B cell (primary cell): Measurements from ENCODE around the gene ARHGEF26. TPM values are rescaled to one million over a fixed set of nuclear protein-coding genes. Genes with fewer than 3 reads are reported as not detected.

Experiments
- ATAC-seq: fragments of 200-7000 bp; cut with Tn5 transposase; one replicate; pipeline ENCODE4 v1.10.0; 2021; ENCODE audit warnings: low read depth, mild to moderate bottlenecking, moderate number of reproducible peaks, moderate library complexity
- CTCF ChIA-PET: fragments of 350-600 bp; sonication (Branson Sonifier 250); formaldehyde crosslinking; loops from one replicate; lab custom pipeline; 2021; ENCODE audit warnings: antibody characterized with exemption, inconsistent platforms; lab: Charles Lee
- POLR2A ChIA-PET: fragments of 350-600 bp; sonication (Branson Sonifier 250); formaldehyde crosslinking; loops from one replicate; lab custom pipeline; 2021; ENCODE audit warnings: antibody characterized with exemption; lab: Charles Lee
- DNase-seq: peaks from one replicate; pipeline ENCODE4 v3.0.0; 2013
- H2AFZ ChIP-seq: 2 replicates; pipeline ENCODE4 v1.6.1; 2012; ENCODE audit warnings: mild to moderate bottlenecking, low read depth, low read length; ENCODE audit not compliant: insufficient read depth, poor library complexity, severe bottlenecking
- H3K27ac ChIP-seq, 2 donors: 1 replicate in 1 of 2; 2 replicates in 1 of 2; pipeline ENCODE4 v1.5.1; 2012 to 2013; ENCODE audit warnings: low read length in 2 of 2, mild to moderate bottlenecking in 2 of 2, moderate library complexity in 1 of 2
- H3K27me3 ChIP-seq, 4 experiments: fragments of 200-600 bp in 1 of 4; sonication (generic) in 1 of 4; replicated peaks in 1 of 4; 1 replicate in 2 of 4; 2 replicates in 2 of 4; pipeline versions ENCODE4 v1.6.1 to v1.7.0; 2013 to 2016; ENCODE audit warnings: low read length in 3 of 4, mild to moderate bottlenecking in 2 of 4, mixed read lengths in 1 of 4, moderate library complexity in 1 of 4; ENCODE audit not compliant: insufficient read depth in 4 of 4, control insufficient read depth in 3 of 4; ENCODE audit errors: control extremely low read depth in 1 of 4
- H3K36me3 ChIP-seq, 2 experiments: replicated peaks in 1 of 2; 1 replicate in 1 of 2; 2 replicates in 1 of 2; pipeline versions ENCODE4 v1.6.1 to v1.7.1; 2013; ENCODE audit warnings: low read length in 1 of 2; ENCODE audit not compliant: insufficient read depth in 2 of 2, control insufficient read depth in 1 of 2; ENCODE audit errors: control extremely low read depth in 1 of 2, extremely low read depth in 1 of 2
- H3K4me1 ChIP-seq, 2 donors: fragments of 200-600 bp in 1 of 2; sonication (generic) in 1 of 2; 1 replicate in 1 of 2; 2 replicates in 1 of 2; pipeline versions ENCODE4 v1.5.1 to v1.6.1; 2013 to 2017; ENCODE audit warnings: low read length in 2 of 2; ENCODE audit not compliant: control insufficient read depth in 2 of 2, insufficient read depth in 2 of 2
- H3K4me2 ChIP-seq: replicated peaks from 2 replicates; pipeline ENCODE3; 2012; ENCODE audit warnings: mild to moderate bottlenecking, low read depth, low read length; ENCODE audit not compliant: poor library complexity, severe bottlenecking
- H3K4me3 ChIP-seq, 5 experiments: fragments of 200-600 bp in 1 of 5; sonication (generic) in 1 of 5; 1 replicate in 3 of 5; 2 replicates in 2 of 5; pipeline versions ENCODE4 v1.5.1 to v1.7.0; 2011 to 2016; ENCODE audit warnings: low read length in 4 of 5, mild to moderate bottlenecking in 4 of 5, low read depth in 2 of 5, control low read depth in 1 of 5, moderate library complexity in 1 of 5; ENCODE audit not compliant: insufficient read depth in 1 of 5; ENCODE audit errors: control extremely low read depth in 1 of 5, extremely low read depth in 1 of 5
- H3K79me2 ChIP-seq: fragments of 200-600 bp; sonication (generic); one replicate; pipeline ENCODE4 v1.6.0; 2016; ENCODE audit warnings: low read length; ENCODE audit not compliant: control insufficient read depth, insufficient read depth
- H3K9ac ChIP-seq: fragments of 200-600 bp; sonication (generic); 2 replicates; pipeline ENCODE4 v1.6.1; 2017; ENCODE audit warnings: mild to moderate bottlenecking, low read length, moderate library complexity
- H3K9me3 ChIP-seq, 3 donors: one replicate each; pipeline versions ENCODE4 v1.6.1 to v1.7.1; 2013; ENCODE audit warnings: low read length in 2 of 3; ENCODE audit not compliant: control insufficient read depth in 2 of 3, insufficient read depth in 1 of 3; ENCODE audit errors: control extremely low read depth in 1 of 3
- H4K20me1 ChIP-seq: 2 replicates; pipeline ENCODE4 v1.6.0; 2012; ENCODE audit warnings: mild to moderate bottlenecking, low read length; ENCODE audit not compliant: insufficient read depth, control insufficient read depth, poor library complexity, severe bottlenecking
- H3K27ac Mint-ChIP-seq: one replicate; pipeline ENCODE4 v1.8.0; 2021; ENCODE audit warnings: mixed read lengths
- H3K27me3 Mint-ChIP-seq: one replicate; pipeline ENCODE4 v1.8.0; 2021; ENCODE audit warnings: mixed read lengths
- H3K4me1 Mint-ChIP-seq: one replicate; pipeline ENCODE4 v1.8.0; 2021; ENCODE audit warnings: mixed read lengths
- H3K4me3 Mint-ChIP-seq: one replicate; pipeline ENCODE4 v1.8.0; 2021; ENCODE audit warnings: mixed read lengths
- H3K9me3 Mint-ChIP-seq: one replicate; pipeline ENCODE4 v1.8.0; 2022; ENCODE audit warnings: mixed read lengths; ENCODE audit not compliant: insufficient read depth
- CTCF ChIP-seq: fragments of 200-600 bp; IDR thresholded peaks from one replicate; pipeline ENCODE4 v1.8.0; 2022; ENCODE audit warnings: antibody characterized with exemption, mild to moderate bottlenecking
- EZH2 ChIP-seq: IDR thresholded peaks from 2 replicates; pipeline ENCODE4 v1.6.1; 2012; ENCODE audit warnings: borderline replicate concordance, low read depth, mild to moderate bottlenecking, moderate library complexity, low read length; ENCODE audit not compliant: insufficient read depth, poor library complexity, severe bottlenecking
- WGBS: methylation state at CpG from one replicate; pipeline ENCODE4 v1.1.5; 2013; ENCODE audit warnings: missing lambda C conversion rate; ENCODE audit not compliant: insufficient coverage; 5-methylcytosine and 5-hydroxymethylcytosine counted together
- intact Hi-C: fragments of 100-400 bp; cut with micrococcal nuclease; formaldehyde crosslinking; loops from one replicate; pipeline ENCODE4 v1.10.0; 2022
- polyA plus RNA-seq: library from polyadenylated mRNA; depleted of rRNA; stranded (reverse); fragments of >200 nt; gene quantifications from 2 replicates; pipeline ENCODE4 v1.2.3, GENCODE V29; 2012
- total RNA-seq, 2 donors: library from RNA; stranded (reverse); fragments of 120-200 nt in 1 of 2; gene quantifications; 1 replicate in 1 of 2; 2 replicates in 1 of 2; pipeline versions ENCODE4 v1.2.3 to v1.2.4, GENCODE V29; 2013 to 2022

Gene ARHGEF26
- total and polyA plus RNA-seq, 2 donors (not counting 1 experiment from before 2014, with no cell fraction given) = not detected

- ChIA-PET CTCF (interaction anchor here (1.0 kb wide), 1 partner anchor 12 kb away, joined by 3 read pairs; no protein-coding TSS in a partner anchor), POLR2A (no interaction called here)
- Histone ChIP-seq H3K9me3 (no peaks in the 10 kb centered on the region), H3K27me3 (no peaks in the 10 kb centered on the region), H3K4me2 (no peak overlapping the region), H3K79me2 (no peaks in the 10 kb centered on the region), H2AFZ (no peak overlapping the region), H3K36me3 (peaks cover 0 to 2% of the 10 kb centered on the region in 2 experiments), H4K20me1 (no peaks in the 10 kb centered on the region), H3K4me1 (no peaks in the 10 kb centered on the region), H3K27ac (no peak overlapping the region), H3K9ac (no peak overlapping the region), H3K4me3 (no peak overlapping the region)
- DNase-seq = no peak
- Mint-ChIP-seq H3K9me3 (no peaks in the 10 kb centered on the region), H3K27me3 (peaks cover under 1% of the 10 kb centered on the region), H3K4me1 (no peaks in the 10 kb centered on the region), H3K4me3 (no peak overlapping the region), H3K27ac (no peak overlapping the region)
- intact Hi-C loops = no loop called here
- WGBS = no CpG with 5 or more reads among the region's 2 CpGs
- no peak for TF ChIP-seq CTCF
- TF ChIP-seq EZH2 = no peak
- ATAC-seq = no peak
Observed at GRCh38 chr3:154244644-154245043, 123.5 kb downstream of the ARHGEF26 start.

GRCh38 chr3:154247806-154248415 is 126.7 kb downstream of the ARHGEF26 start:
- no CpG with 5 or more reads among the region's 2 CpGs for WGBS
- Histone ChIP-seq H3K4me2 (no peak overlapping the region), H3K4me1 (no peaks in the 10 kb centered on the region), H2AFZ (no peak overlapping the region), H3K27ac (no peak overlapping the region), H3K9ac (no peak overlapping the region), H3K27me3 (no peaks in the 10 kb centered on the region), H4K20me1 (no peaks in the 10 kb centered on the region), H3K9me3 (no peaks in the 10 kb centered on the region), H3K36me3 (peaks cover 0 to 9% of the 10 kb centered on the region in 2 experiments), H3K79me2 (no peaks in the 10 kb centered on the region), H3K4me3 (no peak overlapping the region)
- Mint-ChIP-seq H3K9me3 (no peaks in the 10 kb centered on the region), H3K4me1 (peaks cover under 1% of the 10 kb centered on the region), H3K27me3 (no peaks in the 10 kb centered on the region), H3K4me3 (no peak overlapping the region), H3K27ac (no peak overlapping the region)
- intact Hi-C loops = no loop called here
- POLR2A ChIA-PET = no interaction called here
- CTCF ChIA-PET = no interaction called here
- TF ChIP-seq EZH2 = no peak
- TF ChIP-seq CTCF = no peak
- DNase-seq (no peak), ATAC-seq (no peak)
